Stomach (tissue), 9 donors: ENCODE data around the gene PGA3. TPM values are rescaled to one million over a fixed set of nuclear protein-coding genes. Genes with fewer than 3 reads are reported as not detected.
A peak's percentile ranks its signal among the peaks of the same experiment; 100 is the strongest.

Source experiments
- DNase-seq, 2 donors: peaks; one replicate each; pipeline versions ENCODE4 v3.0.0 to v3.0.0-alpha.2; 2013 to 2019
- H3K27ac ChIP-seq, 5 donors: fragments of 200-600 bp in 4 of 5; sonication (generic) in 4 of 5; one replicate each; pipeline ENCODE4 v1.5.1; 2013 to 2019; ENCODE audit warnings: mild to moderate bottlenecking in 1 of 5, moderate library complexity in 1 of 5
- H3K27me3 ChIP-seq, 3 donors: fragments of 200-600 bp; sonication (generic); one replicate each; pipeline ENCODE4 v1.5.1; 2017 to 2019; ENCODE audit warnings: mixed run types in 1 of 3
- H3K36me3 ChIP-seq, 4 donors: fragments of 200-600 bp; sonication (generic); 1 replicate in 3 of 4; 2 replicates in 1 of 4; pipeline ENCODE4 v1.5.1; 2016 to 2019
- H3K4me1 ChIP-seq, 4 donors: fragments of 200-600 bp; sonication (generic); one replicate each; pipeline ENCODE4 v1.5.1; 2016 to 2019
- H3K4me3 ChIP-seq, 4 donors: fragments of 200-600 bp; sonication (generic) in 3 of 4; one replicate each; pipeline ENCODE4 v1.5.1; 2016 to 2019; ENCODE audit warnings: mild to moderate bottlenecking in 1 of 4
- H3K9me3 ChIP-seq, 4 donors: fragments of 200-600 bp; sonication (generic); one replicate each; pipeline ENCODE4 v1.5.1; 2016 to 2019
- EP300 ChIP-seq: sonication (generic); formaldehyde crosslinking; IDR thresholded peaks from one replicate; pipeline ENCODE4 v1.6.1; 2017; ENCODE audit warnings: antibody characterized with exemption
- POLR2A ChIP-seq, 4 donors: fragments of 450-650 bp; IDR thresholded peaks; one replicate each; pipeline ENCODE4 v1.6.1; 2016; ENCODE audit warnings: antibody characterized with exemption in 4 of 4, control low read depth in 2 of 4, mild to moderate bottlenecking in 1 of 4, moderate library complexity in 1 of 4
- POLR2AphosphoS5 ChIP-seq, 3 donors: sonication (generic); formaldehyde crosslinking; IDR thresholded peaks; one replicate each; pipeline ENCODE4 v1.6.1; 2016; ENCODE audit warnings: antibody characterized with exemption in 3 of 3
- WGBS, 5 donors: extraction: QIAGEN DNeasy Blood & Tissue Kit in 3 of 5; methylation state at CpG; one replicate each; pipeline versions ENCODE4 v1.1.5 to v1.1.7; 2013 to 2018; 5-methylcytosine and 5-hydroxymethylcytosine counted together
- intact Hi-C: fragments of 100-400 bp; cut with DNase I; formaldehyde crosslinking; loops from one replicate; pipeline ENCODE4 v1.15.1; 2023; ENCODE audit warnings: low total_unique reads
- polyA plus RNA-seq, 3 donors: library from polyadenylated mRNA; stranded (reverse); fragments of 200-250 nt; gene quantifications; one replicate each; pipeline ENCODE4 v1.2.3, GENCODE V29; 2013
- total RNA-seq, 5 donors: library from RNA; depleted of rRNA; stranded (reverse); fragments of >200 nt; gene quantifications; one replicate each; pipeline versions ENCODE4 v1.1.0 to v1.2.3, GENCODE V29; 2014 to 2016
- TF ChIP-seq, protein P1 (sequence below), 7 experiments: fragments of 450-650 bp in 4 of 7; fragments of 200-600 bp in 3 of 7; sonication (generic) in 3 of 7; IDR thresholded peaks; one replicate each; pipeline ENCODE4 v1.5.1; 2016 to 2019; ENCODE audit warnings: antibody characterized with exemption in 7 of 7, control low read depth in 2 of 7, mild to moderate bottlenecking in 1 of 7
- donor health status: healthy with polysubstance abuse.
- donor health status: Bipolar disorder and iron deficiency.
- donor health status: healthy.

PGA3 gene
- total and polyA plus RNA-seq, 8 donors, result 367 to 73,485 (median 18,470) TPM

DNA sequence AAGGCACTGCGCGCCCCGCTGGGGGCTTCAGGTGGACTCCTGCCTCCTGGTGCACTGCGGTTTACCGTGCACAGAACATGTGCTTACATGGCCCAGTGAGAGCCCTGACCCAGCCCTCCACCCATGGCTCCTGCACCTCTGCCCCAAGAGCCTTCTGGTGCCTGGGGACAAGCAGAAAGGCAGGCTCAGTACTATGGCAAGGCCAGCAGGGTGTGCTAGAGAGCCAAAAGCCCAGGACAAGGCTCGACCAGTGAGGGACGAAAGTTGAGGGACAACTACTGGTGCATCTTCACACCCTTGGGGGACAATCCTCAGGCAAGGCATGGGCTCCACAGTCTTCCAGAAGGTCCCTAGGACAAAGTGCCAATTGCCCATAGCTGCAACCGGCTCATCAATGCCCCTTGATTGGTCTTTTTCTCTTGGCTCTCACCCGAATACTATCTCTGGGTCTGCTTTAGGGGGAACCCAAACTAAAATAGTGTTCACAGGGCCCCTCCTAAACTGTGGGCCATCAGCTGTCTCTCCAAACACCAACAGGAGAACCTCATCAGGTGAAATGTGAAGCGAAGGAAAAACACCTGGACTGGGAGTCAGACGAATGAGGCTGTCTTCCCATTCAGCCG is 51.2 kb downstream of the PGA3 start:
- intact Hi-C loops, result no loop called here
- no peaks in the 10 kb centered on the region for H3K36me3 ChIP-seq
- H3K9me3 ChIP-seq, result no peaks in the 10 kb centered on the region
- no peak overlapping the region for H3K4me3 ChIP-seq
- H3K4me1 ChIP-seq, result no peaks in the 10 kb centered on the region
- WGBS, 5 donors, result 48 to 54% (median 50%) methylated on average over 12 of the region's 12 CpGs
- TF ChIP-seq POLR2AphosphoS5 (IDR thresholded peaks at IDR 0.05), result peak in 1 of 3 donors; percentile 49
- TF ChIP-seq EP300, result no peak
- TF ChIP-seq, protein P1, sequence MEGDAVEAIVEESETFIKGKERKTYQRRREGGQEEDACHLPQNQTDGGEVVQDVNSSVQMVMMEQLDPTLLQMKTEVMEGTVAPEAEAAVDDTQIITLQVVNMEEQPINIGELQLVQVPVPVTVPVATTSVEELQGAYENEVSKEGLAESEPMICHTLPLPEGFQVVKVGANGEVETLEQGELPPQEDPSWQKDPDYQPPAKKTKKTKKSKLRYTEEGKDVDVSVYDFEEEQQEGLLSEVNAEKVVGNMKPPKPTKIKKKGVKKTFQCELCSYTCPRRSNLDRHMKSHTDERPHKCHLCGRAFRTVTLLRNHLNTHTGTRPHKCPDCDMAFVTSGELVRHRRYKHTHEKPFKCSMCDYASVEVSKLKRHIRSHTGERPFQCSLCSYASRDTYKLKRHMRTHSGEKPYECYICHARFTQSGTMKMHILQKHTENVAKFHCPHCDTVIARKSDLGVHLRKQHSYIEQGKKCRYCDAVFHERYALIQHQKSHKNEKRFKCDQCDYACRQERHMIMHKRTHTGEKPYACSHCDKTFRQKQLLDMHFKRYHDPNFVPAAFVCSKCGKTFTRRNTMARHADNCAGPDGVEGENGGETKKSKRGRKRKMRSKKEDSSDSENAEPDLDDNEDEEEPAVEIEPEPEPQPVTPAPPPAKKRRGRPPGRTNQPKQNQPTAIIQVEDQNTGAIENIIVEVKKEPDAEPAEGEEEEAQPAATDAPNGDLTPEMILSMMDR (IDR thresholded peaks at IDR 0.05), result peak in 5 of 7 experiments; percentile 75 to 82 (median 78)
- TF ChIP-seq POLR2A (IDR thresholded peaks at IDR 0.05), result no peak
- H3K27ac ChIP-seq, result no peak overlapping the region
- H3K27me3 ChIP-seq, result no peaks in the 10 kb centered on the region
- DNase-seq, result peak; percentile 68 to 82

DNA sequence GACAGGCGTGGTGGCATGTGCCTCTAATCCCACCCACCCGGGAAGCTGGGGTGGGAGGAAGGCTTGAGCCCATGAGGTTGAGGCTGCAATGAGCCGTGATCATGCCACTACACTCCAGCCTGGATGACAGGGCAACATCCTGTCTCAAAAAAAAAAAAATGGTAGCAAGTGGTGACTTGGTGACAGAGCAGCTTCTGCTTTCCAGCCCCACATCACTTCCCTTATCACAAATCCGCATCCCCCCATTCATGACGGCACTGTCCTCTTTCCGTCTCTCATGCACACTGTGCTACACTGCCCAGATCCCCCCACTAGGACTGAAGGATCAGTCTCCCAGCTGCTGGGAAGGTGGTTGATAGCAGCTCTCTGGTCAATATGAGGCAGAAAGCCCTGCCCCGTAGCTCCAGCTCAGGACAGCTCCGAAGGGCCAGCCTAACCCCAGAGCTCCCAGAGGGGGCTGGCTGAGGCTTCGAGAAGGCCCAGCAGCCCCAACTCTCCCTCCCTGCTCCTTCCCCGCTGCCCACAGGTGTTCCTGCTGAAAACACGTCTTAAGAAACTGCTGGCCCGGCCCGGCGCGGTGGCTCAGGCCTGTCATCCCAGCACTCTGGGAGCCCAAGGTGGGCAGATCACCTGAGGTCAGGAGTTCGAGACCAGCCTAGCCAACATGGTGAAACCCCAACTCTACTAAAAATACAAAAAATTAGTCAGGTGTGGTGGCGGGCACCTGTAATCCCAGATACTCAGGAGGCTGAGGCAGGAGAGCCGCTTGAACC is 53.6 kb downstream of the PGA3 start:
- no peak for TF ChIP-seq POLR2AphosphoS5 (IDR thresholded peaks at IDR 0.05)
- TF ChIP-seq EP300, result no peak
- TF ChIP-seq, protein P1 (IDR thresholded peaks at IDR 0.05), result no peak
- TF ChIP-seq POLR2A (IDR thresholded peaks at IDR 0.05), result no peak
- intact Hi-C loops, result no loop called here
- 90 to 92% (median 91%) methylated on average over 18 of the region's 18 CpGs for WGBS, 5 donors
- H3K27ac ChIP-seq, result no peak overlapping the region
- DNase-seq, result no peak
- no peaks in the 10 kb centered on the region for H3K36me3 ChIP-seq
- no peaks in the 10 kb centered on the region for H3K4me1 ChIP-seq
- H3K4me3 ChIP-seq, result no peak overlapping the region
- H3K9me3 ChIP-seq, result no peaks in the 10 kb centered on the region
- no peaks in the 10 kb centered on the region for H3K27me3 ChIP-seq

DNA sequence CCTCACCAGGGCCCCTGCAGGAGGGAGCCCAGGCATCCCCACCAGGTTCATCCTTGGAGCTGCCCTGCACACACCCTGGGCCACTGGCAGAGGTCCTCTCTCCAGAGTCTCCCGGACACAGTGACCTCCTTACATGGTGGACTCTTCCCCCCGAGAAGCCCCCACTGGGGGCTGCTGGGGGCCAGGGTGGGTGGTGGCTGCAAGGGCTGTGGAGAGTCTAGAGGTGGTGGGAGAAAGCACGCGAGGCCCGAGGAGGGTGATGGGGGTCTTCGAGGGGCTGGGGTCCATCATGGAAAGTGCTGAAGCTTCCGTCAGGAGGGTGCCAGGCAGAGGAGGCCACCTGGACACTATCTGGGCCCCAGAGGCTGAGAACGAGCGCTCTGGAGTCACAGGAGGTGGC is 55.2 kb downstream of the PGA3 start:
- no peaks in the 10 kb centered on the region for H3K27me3 ChIP-seq
- intact Hi-C loops, result no loop called here
- H3K27ac ChIP-seq, result no peak overlapping the region
- TF ChIP-seq POLR2A (IDR thresholded peaks at IDR 0.05), result no peak
- no peak for TF ChIP-seq POLR2AphosphoS5 (IDR thresholded peaks at IDR 0.05)
- H3K36me3 ChIP-seq, result no peaks in the 10 kb centered on the region
- DNase-seq, result no peak
- 82 to 87% (median 85%) methylated on average over 9 of the region's 9 CpGs for WGBS, 5 donors
- H3K4me1 ChIP-seq, result no peaks in the 10 kb centered on the region
- no peaks in the 10 kb centered on the region for H3K9me3 ChIP-seq
- H3K4me3 ChIP-seq, result no peak overlapping the region

DNA sequence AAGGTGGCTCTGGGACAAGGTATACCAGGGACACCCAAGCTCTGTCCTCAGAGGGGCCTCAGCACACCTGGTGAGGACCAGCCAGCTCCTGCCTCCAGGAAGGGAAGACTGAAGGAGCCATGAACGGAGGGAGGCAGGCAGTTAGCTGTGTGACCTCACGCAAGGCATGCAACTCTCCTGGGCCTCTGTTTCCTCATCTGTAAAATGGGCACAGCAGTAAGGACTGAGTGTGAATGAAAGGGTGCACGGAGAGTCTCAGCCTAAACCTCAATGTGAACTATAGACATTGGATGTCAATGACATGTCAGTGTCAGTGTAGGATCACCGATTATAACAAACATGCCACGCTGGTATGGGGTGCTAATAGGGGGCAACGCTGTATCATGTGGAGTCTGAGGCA is 56.0 kb downstream of the PGA3 start:
- Histone ChIP-seq H3K4me3 (no peak overlapping the region), H3K27ac (no peak overlapping the region), H3K36me3 (no peaks in the 10 kb centered on the region), H3K4me1 (no peaks in the 10 kb centered on the region), H3K9me3 (no peaks in the 10 kb centered on the region), H3K27me3 (no peaks in the 10 kb centered on the region)
- no peak for TF ChIP-seq POLR2A (IDR thresholded peaks at IDR 0.05)
- TF ChIP-seq POLR2AphosphoS5 (IDR thresholded peaks at IDR 0.05), result no peak
- TF ChIP-seq, protein P1 (IDR thresholded peaks at IDR 0.05), result no peak
- no peak for TF ChIP-seq EP300
- WGBS, 5 donors, result 92 to 97% (median 93%) methylated on average over 6 of the region's 6 CpGs
- intact Hi-C loops, result no loop called here
- no peak for DNase-seq

Other genes starting within 250 kb of the PGA3 start
- 1 to 10 TPM in 3 of 5 donors, not detected in 2; 1.6 to 2.8 (median 2.3) TPM for gene CD6, start 231.8 kb upstream of the PGA3 start, total RNA-seq
- gene CD6, start 231.8 kb upstream of the PGA3 start, polyA plus RNA-seq, result 1 to 10 TPM; 1.1 to 1.2 (median 1.1) TPM
- gene CD5, start 101.0 kb upstream of the PGA3 start, total RNA-seq, result 10 to 100 TPM in 1 of 5 donors, 1 to 10 TPM in 1, not detected in 3; 1.7 to 14.2 TPM
- 1 to 10 TPM in 1 of 3 donors, under 1 TPM in 2; 0.53 to 1.1 (median 0.75) TPM for gene CD5, start 101.0 kb upstream of the PGA3 start, polyA plus RNA-seq
- gene VPS37C, start 42.1 kb upstream of the PGA3 start, total RNA-seq, result 10 to 100 TPM in 4 of 5 donors, 1 to 10 TPM in 1; 6.4 to 53.6 (median 37.1) TPM
- gene VPS37C, start 42.1 kb upstream of the PGA3 start, polyA plus RNA-seq, result 10 to 100 TPM; 13.8 to 28.4 (median 26.9) TPM
- gene PGA4, start 18.8 kb downstream of the PGA3 start, total RNA-seq, result over 10,000 TPM in 2 of 5 donors, 1,000 to 10,000 TPM in 1, 100 to 1,000 TPM in 2; 386 to 107,207 (median 2,421) TPM
- over 10,000 TPM; 17,534 to 25,788 (median 19,705) TPM for gene PGA4, start 18.8 kb downstream of the PGA3 start, polyA plus RNA-seq
- 1,000 to 10,000 TPM in 2 of 5 donors, 100 to 1,000 TPM in 1, 10 to 100 TPM in 1, 1 to 10 TPM in 1; 5.9 to 5,713 (median 190) TPM for gene PGA5, start 37.7 kb downstream of the PGA3 start, total RNA-seq
- 1,000 to 10,000 TPM; 1,014 to 6,178 (median 3,688) TPM for gene PGA5, start 37.7 kb downstream of the PGA3 start, polyA plus RNA-seq
- gene VWCE, start 91.8 kb downstream of the PGA3 start, total RNA-seq, result 1 to 10 TPM in 2 of 5 donors, under 1 TPM in 1, not detected in 2; 0.45 to 4.6 (median 1.6) TPM
- gene VWCE, start 91.8 kb downstream of the PGA3 start, polyA plus RNA-seq, result 1 to 10 TPM in 1 of 3 donors, under 1 TPM in 2; 0.76 to 1.2 (median 0.93) TPM
- gene DDB1, start 129.6 kb downstream of the PGA3 start, total RNA-seq, result 100 to 1,000 TPM in 4 of 5 donors, 10 to 100 TPM in 1; 44.2 to 489 (median 152) TPM
- gene DDB1, start 129.6 kb downstream of the PGA3 start, polyA plus RNA-seq, result 10 to 100 TPM; 73.9 to 77.0 (median 74.2) TPM
- 100 to 1,000 TPM in 1 of 5 donors, 10 to 100 TPM in 4; 20.6 to 136 (median 63.9) TPM for gene TKFC, start 129.7 kb downstream of the PGA3 start, total RNA-seq
- 10 to 100 TPM; 28.0 to 42.9 (median 41.3) TPM for gene TKFC, start 129.7 kb downstream of the PGA3 start, polyA plus RNA-seq
- 100 to 1,000 TPM in 1 of 5 donors, 10 to 100 TPM in 4; 13.4 to 106 (median 22.2) TPM for gene CYB561A3, start 158.4 kb downstream of the PGA3 start, total RNA-seq
- 10 to 100 TPM; 14.5 to 21.4 (median 20.3) TPM for gene CYB561A3, start 158.4 kb downstream of the PGA3 start, polyA plus RNA-seq
- gene TMEM138, start 158.9 kb downstream of the PGA3 start, total RNA-seq, result 100 to 1,000 TPM in 1 of 5 donors, 10 to 100 TPM in 4; 12.2 to 190 (median 24.4) TPM
- gene TMEM138, start 158.9 kb downstream of the PGA3 start, polyA plus RNA-seq, result 10 to 100 TPM; 18.5 to 43.0 (median 22.3) TPM
- 10 to 100 TPM; 12.3 to 35.6 (median 14.0) TPM for gene TMEM216, start 189.1 kb downstream of the PGA3 start, total RNA-seq
- 10 to 100 TPM; 14.7 to 17.1 (median 15.7) TPM for gene TMEM216, start 189.1 kb downstream of the PGA3 start, polyA plus RNA-seq
- gene CPSF7, start 226.5 kb downstream of the PGA3 start, total RNA-seq, result 100 to 1,000 TPM in 1 of 5 donors, 10 to 100 TPM in 4; 22.3 to 249 (median 46.1) TPM
- gene CPSF7, start 226.5 kb downstream of the PGA3 start, polyA plus RNA-seq, result 10 to 100 TPM; 21.7 to 33.0 (median 22.3) TPM
- gene SDHAF2, start 226.6 kb downstream of the PGA3 start, total RNA-seq, result 100 to 1,000 TPM in 1 of 5 donors, 10 to 100 TPM in 4; 11.6 to 125 (median 40.6) TPM
- 10 to 100 TPM; 36.6 to 53.9 (median 43.7) TPM for gene SDHAF2, start 226.6 kb downstream of the PGA3 start, polyA plus RNA-seq